Thyroid gland (tissue), 4 donors: ENCODE measurements around the gene LLCFC1.

Source experiments
- POLR2A ChIP-seq, 2 donors: fragments of 450-650 bp; IDR thresholded peaks; one replicate each; pipeline ENCODE4 v1.6.1; 2017; ENCODE audit warnings: antibody characterized with exemption in 2 of 2, mild to moderate bottlenecking in 2 of 2, moderate library complexity in 1 of 2
- TF ChIP-seq, protein P1 (sequence below), 6 experiments: fragments of 200-600 bp in 3 of 6; fragments of 450-650 bp in 3 of 6; sonication (generic) in 3 of 6; IDR thresholded peaks; one replicate each; pipeline ENCODE4 v1.5.1; 2016 to 2019; ENCODE audit warnings: antibody characterized with exemption in 6 of 6, mild to moderate bottlenecking in 2 of 6, inconsistent platforms in 1 of 6, moderate library complexity in 1 of 6

DNA sequence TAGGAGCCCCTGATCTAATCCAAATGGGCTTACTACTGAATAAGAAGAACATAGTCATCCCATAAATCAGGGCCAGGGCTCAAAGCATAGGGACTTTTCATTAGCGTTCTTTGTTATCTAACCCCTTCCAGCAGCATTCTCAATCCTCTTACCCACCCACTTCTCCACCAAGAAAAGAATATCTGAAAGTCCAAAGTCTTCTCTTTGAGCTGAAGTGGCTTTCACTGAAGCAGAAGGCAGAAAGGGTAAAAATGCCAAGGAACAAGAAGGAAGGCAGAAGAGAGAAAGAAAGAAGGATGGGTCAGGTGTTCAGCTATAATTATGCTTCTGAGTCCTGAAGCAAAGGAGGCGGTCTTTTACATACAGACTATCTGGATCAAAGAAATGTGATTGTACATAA is 15.9 kb upstream of the LLCFC1 start:
- TF ChIP-seq, protein P1, sequence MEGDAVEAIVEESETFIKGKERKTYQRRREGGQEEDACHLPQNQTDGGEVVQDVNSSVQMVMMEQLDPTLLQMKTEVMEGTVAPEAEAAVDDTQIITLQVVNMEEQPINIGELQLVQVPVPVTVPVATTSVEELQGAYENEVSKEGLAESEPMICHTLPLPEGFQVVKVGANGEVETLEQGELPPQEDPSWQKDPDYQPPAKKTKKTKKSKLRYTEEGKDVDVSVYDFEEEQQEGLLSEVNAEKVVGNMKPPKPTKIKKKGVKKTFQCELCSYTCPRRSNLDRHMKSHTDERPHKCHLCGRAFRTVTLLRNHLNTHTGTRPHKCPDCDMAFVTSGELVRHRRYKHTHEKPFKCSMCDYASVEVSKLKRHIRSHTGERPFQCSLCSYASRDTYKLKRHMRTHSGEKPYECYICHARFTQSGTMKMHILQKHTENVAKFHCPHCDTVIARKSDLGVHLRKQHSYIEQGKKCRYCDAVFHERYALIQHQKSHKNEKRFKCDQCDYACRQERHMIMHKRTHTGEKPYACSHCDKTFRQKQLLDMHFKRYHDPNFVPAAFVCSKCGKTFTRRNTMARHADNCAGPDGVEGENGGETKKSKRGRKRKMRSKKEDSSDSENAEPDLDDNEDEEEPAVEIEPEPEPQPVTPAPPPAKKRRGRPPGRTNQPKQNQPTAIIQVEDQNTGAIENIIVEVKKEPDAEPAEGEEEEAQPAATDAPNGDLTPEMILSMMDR (IDR thresholded peaks at IDR 0.05) = no peak
- TF ChIP-seq POLR2A (IDR thresholded peaks at IDR 0.05) = no peak
